Measurements from ENCODE around the gene FHL5. TPM values are rescaled to one million over a fixed set of nuclear protein-coding genes. Genes with fewer than 3 reads are reported as not detected.

FHL5 gene
- polyA plus RNA-seq, 1 donor from 2014 or later: not detected

- no peak overlapping the region for H3K4me2 ChIP-seq (ENCODE audit: low read length)
- no peaks in the 10 kb centered on the region for H3K36me3 ChIP-seq (ENCODE audit: insufficient read depth, low read length)
- H4K20me1 ChIP-seq (ENCODE audit: insufficient read depth): no peaks in the 10 kb centered on the region
- no peak overlapping the region for H3K4me3 ChIP-seq (ENCODE audit: low read length)
- H3K9me2 ChIP-seq (ENCODE audit: insufficient read depth, low read length): no peaks in the 10 kb centered on the region
- H3K79me2 ChIP-seq (replicated peaks; ENCODE audit: insufficient read depth, low read length): no peaks in the 10 kb centered on the region
- H3K27ac ChIP-seq (ENCODE audit: low read length): no peak overlapping the region
- H3K9me3 ChIP-seq (ENCODE audit: low read length): no peaks in the 10 kb centered on the region
- no peaks in the 10 kb centered on the region for H3F3A ChIP-seq (ENCODE audit: insufficient read depth, low read length, poor library complexity, severe bottlenecking)
- no peak overlapping the region for H2AFZ ChIP-seq (ENCODE audit: low read depth, low read length)
- H3K9ac ChIP-seq (ENCODE audit: low read length): no peak overlapping the region
- H3K27me3 ChIP-seq (ENCODE audit: insufficient read depth, low read depth, low read length): no peaks in the 10 kb centered on the region
- TF ChIP-seq EZH2 (IDR thresholded peaks at IDR 0.05; ENCODE audit: borderline replicate concordance, insufficient read depth, low read length, poor library complexity, severe bottlenecking): no peak
- TF ChIP-seq RAD21 (conservative IDR thresholded peaks at IDR 0.05): no peak
- TF ChIP-seq, protein P1, sequence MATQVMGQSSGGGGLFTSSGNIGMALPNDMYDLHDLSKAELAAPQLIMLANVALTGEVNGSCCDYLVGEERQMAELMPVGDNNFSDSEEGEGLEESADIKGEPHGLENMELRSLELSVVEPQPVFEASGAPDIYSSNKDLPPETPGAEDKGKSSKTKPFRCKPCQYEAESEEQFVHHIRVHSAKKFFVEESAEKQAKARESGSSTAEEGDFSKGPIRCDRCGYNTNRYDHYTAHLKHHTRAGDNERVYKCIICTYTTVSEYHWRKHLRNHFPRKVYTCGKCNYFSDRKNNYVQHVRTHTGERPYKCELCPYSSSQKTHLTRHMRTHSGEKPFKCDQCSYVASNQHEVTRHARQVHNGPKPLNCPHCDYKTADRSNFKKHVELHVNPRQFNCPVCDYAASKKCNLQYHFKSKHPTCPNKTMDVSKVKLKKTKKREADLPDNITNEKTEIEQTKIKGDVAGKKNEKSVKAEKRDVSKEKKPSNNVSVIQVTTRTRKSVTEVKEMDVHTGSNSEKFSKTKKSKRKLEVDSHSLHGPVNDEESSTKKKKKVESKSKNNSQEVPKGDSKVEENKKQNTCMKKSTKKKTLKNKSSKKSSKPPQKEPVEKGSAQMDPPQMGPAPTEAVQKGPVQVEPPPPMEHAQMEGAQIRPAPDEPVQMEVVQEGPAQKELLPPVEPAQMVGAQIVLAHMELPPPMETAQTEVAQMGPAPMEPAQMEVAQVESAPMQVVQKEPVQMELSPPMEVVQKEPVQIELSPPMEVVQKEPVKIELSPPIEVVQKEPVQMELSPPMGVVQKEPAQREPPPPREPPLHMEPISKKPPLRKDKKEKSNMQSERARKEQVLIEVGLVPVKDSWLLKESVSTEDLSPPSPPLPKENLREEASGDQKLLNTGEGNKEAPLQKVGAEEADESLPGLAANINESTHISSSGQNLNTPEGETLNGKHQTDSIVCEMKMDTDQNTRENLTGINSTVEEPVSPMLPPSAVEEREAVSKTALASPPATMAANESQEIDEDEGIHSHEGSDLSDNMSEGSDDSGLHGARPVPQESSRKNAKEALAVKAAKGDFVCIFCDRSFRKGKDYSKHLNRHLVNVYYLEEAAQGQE (IDR thresholded peaks at IDR 0.05; ENCODE audit: borderline replicate concordance): no peak
- TF ChIP-seq EP300 (conservative IDR thresholded peaks at IDR 0.05; ENCODE audit: poor library complexity, severe bottlenecking): no peak
- TF ChIP-seq POLR2AphosphoS5 (IDR thresholded peaks at IDR 0.05): no peak
- no peak for TF ChIP-seq MXI1 (conservative IDR thresholded peaks at IDR 0.05; ENCODE audit: poor library complexity, severe bottlenecking)
- TF ChIP-seq, protein P2, sequence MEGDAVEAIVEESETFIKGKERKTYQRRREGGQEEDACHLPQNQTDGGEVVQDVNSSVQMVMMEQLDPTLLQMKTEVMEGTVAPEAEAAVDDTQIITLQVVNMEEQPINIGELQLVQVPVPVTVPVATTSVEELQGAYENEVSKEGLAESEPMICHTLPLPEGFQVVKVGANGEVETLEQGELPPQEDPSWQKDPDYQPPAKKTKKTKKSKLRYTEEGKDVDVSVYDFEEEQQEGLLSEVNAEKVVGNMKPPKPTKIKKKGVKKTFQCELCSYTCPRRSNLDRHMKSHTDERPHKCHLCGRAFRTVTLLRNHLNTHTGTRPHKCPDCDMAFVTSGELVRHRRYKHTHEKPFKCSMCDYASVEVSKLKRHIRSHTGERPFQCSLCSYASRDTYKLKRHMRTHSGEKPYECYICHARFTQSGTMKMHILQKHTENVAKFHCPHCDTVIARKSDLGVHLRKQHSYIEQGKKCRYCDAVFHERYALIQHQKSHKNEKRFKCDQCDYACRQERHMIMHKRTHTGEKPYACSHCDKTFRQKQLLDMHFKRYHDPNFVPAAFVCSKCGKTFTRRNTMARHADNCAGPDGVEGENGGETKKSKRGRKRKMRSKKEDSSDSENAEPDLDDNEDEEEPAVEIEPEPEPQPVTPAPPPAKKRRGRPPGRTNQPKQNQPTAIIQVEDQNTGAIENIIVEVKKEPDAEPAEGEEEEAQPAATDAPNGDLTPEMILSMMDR (IDR thresholded peaks at IDR 0.05; ENCODE audit: poor library complexity, severe bottlenecking): no peak
- TF ChIP-seq TAF1 (IDR thresholded peaks at IDR 0.05; ENCODE audit: low read depth): no peak
- TF ChIP-seq SMC3 (conservative IDR thresholded peaks at IDR 0.05; ENCODE audit: poor library complexity): no peak
These were observed 62.0 kb downstream of the FHL5 start for GRCh38 chr6:96624957-96625356.

GRCh38 chr6:96626759-96627364 lies 63.9 kb downstream of the FHL5 start:
- Histone ChIP-seq H3K79me2 (replicated peaks; ENCODE audit: insufficient read depth, low read length) (no peaks in the 10 kb centered on the region), H3F3A (ENCODE audit: insufficient read depth, low read length, poor library complexity, severe bottlenecking) (no peaks in the 10 kb centered on the region), H3K4me3 (ENCODE audit: low read length) (no peak overlapping the region), H3K36me3 (ENCODE audit: insufficient read depth, low read length) (no peaks in the 10 kb centered on the region), H3K4me2 (ENCODE audit: low read length) (no peak overlapping the region), H3K9ac (ENCODE audit: low read length) (no peak overlapping the region), H3K27me3 (ENCODE audit: insufficient read depth, low read depth, low read length) (no peaks in the 10 kb centered on the region), H4K20me1 (ENCODE audit: insufficient read depth) (no peaks in the 10 kb centered on the region), H3K27ac (ENCODE audit: low read length) (no peak overlapping the region), H3K9me2 (ENCODE audit: insufficient read depth, low read length) (no peaks in the 10 kb centered on the region), H3K9me3 (ENCODE audit: low read length) (no peaks in the 10 kb centered on the region), H2AFZ (ENCODE audit: low read depth, low read length) (no peak overlapping the region)
- TF ChIP-seq, protein P1 (IDR thresholded peaks at IDR 0.05; ENCODE audit: borderline replicate concordance): no peak
- no peak for TF ChIP-seq EP300 (conservative IDR thresholded peaks at IDR 0.05; ENCODE audit: poor library complexity, severe bottlenecking)
- TF ChIP-seq, protein P2 (IDR thresholded peaks at IDR 0.05; ENCODE audit: poor library complexity, severe bottlenecking): peak; percentile 78
- peak; percentile 84 for TF ChIP-seq RAD21 (conservative IDR thresholded peaks at IDR 0.05)
- no peak for TF ChIP-seq EZH2 (IDR thresholded peaks at IDR 0.05; ENCODE audit: borderline replicate concordance, insufficient read depth, low read length, poor library complexity, severe bottlenecking)
- peak; percentile 86 for TF ChIP-seq SMC3 (conservative IDR thresholded peaks at IDR 0.05; ENCODE audit: poor library complexity)
- TF ChIP-seq MXI1 (conservative IDR thresholded peaks at IDR 0.05; ENCODE audit: poor library complexity, severe bottlenecking): no peak
- TF ChIP-seq TAF1 (IDR thresholded peaks at IDR 0.05; ENCODE audit: low read depth): no peak
- TF ChIP-seq POLR2AphosphoS5 (IDR thresholded peaks at IDR 0.05): no peak

All from neural cell (in vitro differentiated cells).